ENCODE data around the gene LTBP4.

LTBP4 gene

DNA sequence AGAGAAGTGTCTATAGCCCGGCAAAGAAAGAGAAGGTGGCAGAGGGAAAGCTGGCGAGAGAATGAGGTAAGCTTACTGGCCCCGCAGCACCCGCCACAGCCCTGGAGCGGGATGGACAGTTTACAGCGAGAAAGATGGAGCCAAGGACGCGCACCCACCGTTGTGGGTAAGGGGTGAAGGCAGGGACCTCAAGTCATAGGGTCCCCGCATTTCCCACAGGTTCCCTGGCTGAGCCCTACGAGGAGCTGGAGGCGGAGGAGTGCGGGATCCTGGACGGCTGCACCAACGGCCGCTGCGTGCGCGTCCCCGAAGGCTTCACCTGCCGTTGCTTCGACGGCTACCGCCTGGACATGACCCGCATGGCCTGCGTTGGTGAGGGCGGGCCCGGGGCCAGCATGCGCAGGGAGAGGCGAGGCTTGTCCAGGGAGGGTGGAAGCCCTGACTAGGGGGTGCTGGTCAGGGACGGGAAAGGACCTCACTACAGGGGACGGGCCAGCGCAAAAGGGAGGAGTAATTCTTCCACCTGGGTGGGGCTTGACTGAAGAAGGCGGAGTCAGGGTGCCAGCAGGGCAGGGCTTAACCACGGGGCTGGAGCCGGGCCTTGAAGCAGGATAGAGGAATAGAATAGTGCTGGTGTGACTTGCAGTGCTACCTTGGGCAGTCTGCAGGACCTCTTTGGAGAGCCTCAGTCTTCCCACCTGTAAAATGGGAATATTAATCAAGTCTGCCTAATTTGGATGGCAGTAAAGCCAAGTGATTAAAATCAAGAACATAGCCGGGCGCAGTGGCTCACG is 26.5 kb downstream of the LTBP4 start:
- Histone ChIP-seq H3K9me3 (replicated peaks; ENCODE audit: low read length) (no peaks in the 10 kb centered on the region), H3K4me1 (ENCODE audit: control insufficient read depth, insufficient read depth, low read length) (peaks cover under 1% of the 10 kb centered on the region), H3K36me3 (ENCODE audit: insufficient read depth, low read length) (no peaks in the 10 kb centered on the region), H3K9ac (ENCODE audit: low read depth, low read length) (no peak overlapping the region), H3K4me2 (ENCODE audit: low read length) (no peak overlapping the region), H3K27me3 (ENCODE audit: control insufficient read depth, insufficient read depth, low read length) (no peaks in the 10 kb centered on the region), H3K4me3 (ENCODE audit: low read length) (no peak overlapping the region)

GRCh38 chr19:40629346-40629745 is 28.2 kb downstream of the LTBP4 start:
- Histone ChIP-seq H3K9me3 (replicated peaks; ENCODE audit: low read length) (no peaks in the 10 kb centered on the region), H3K9ac (ENCODE audit: low read depth, low read length) (no peak overlapping the region), H3K4me3 (ENCODE audit: low read length) (no peak overlapping the region), H3K36me3 (ENCODE audit: insufficient read depth, low read length) (no peaks in the 10 kb centered on the region), H3K4me2 (ENCODE audit: low read length) (no peak overlapping the region), H3K4me1 (ENCODE audit: control insufficient read depth, insufficient read depth, low read length) (peaks cover 15% of the 10 kb centered on the region), H3K27me3 (ENCODE audit: control insufficient read depth, insufficient read depth, low read length) (no peaks in the 10 kb centered on the region)

DNA sequence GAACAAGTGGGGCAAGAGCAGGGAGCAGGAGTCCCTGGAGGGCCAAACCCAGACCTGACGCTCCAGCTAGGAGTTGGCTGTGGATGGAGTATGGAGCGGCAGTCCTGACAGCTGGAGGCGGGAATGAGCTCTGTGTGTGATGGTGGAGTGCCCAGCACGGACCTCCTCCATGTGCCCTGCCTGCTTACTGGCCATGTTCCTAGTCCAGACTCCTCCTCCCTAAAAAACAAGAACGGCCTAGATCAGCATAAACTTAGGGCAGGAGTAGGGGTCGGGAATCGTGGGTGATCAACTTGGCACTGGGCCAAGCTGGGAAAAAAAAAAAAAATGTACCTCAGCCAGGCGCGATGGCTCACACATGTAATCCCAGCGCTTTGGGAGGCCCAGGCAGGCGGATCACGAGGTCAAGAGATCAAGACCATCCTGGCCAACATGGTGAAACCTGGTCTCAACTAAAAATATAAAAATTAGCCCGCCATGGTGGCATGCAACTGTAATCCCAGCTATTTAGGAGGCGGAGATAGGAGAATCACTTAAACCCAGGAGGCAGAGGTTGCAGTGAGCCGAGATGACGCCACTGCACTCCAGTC is 29.5 kb downstream of the LTBP4 start:
- H3K9me3 ChIP-seq (replicated peaks; ENCODE audit: low read length): no peaks in the 10 kb centered on the region
- H3K4me2 ChIP-seq (ENCODE audit: low read length): no peak overlapping the region
- peaks cover 15% of the 10 kb centered on the region for H3K4me1 ChIP-seq (ENCODE audit: control insufficient read depth, insufficient read depth, low read length)
- no peak overlapping the region for H3K4me3 ChIP-seq (ENCODE audit: low read length)
- peaks cover 4% of the 10 kb centered on the region for H3K27me3 ChIP-seq (ENCODE audit: control insufficient read depth, insufficient read depth, low read length)
- no peaks in the 10 kb centered on the region for H3K36me3 ChIP-seq (ENCODE audit: insufficient read depth, low read length)
- no peak overlapping the region for H3K9ac ChIP-seq (ENCODE audit: low read depth, low read length)

- Histone ChIP-seq H3K4me2 (ENCODE audit: low read length) (no peak overlapping the region), H3K4me3 (ENCODE audit: low read length) (no peak overlapping the region), H3K9ac (ENCODE audit: low read depth, low read length) (no peak overlapping the region), H3K27me3 (ENCODE audit: control insufficient read depth, insufficient read depth, low read length) (peaks cover 4% of the 10 kb centered on the region), H3K9me3 (replicated peaks; ENCODE audit: low read length) (no peaks in the 10 kb centered on the region), H3K36me3 (ENCODE audit: insufficient read depth, low read length) (no peaks in the 10 kb centered on the region), H3K4me1 (ENCODE audit: control insufficient read depth, insufficient read depth, low read length) (peaks cover 15% of the 10 kb centered on the region)
Observed at GRCh38 chr19:40632311-40633036, 31.3 kb downstream of the LTBP4 start.

GRCh38 chr19:40633207-40633606 is 32.0 kb downstream of the LTBP4 start:
- H3K27me3 ChIP-seq (ENCODE audit: control insufficient read depth, insufficient read depth, low read length): peaks cover 4% of the 10 kb centered on the region
- H3K9me3 ChIP-seq (replicated peaks; ENCODE audit: low read length): no peaks in the 10 kb centered on the region
- H3K4me3 ChIP-seq (ENCODE audit: low read length): no peak overlapping the region
- H3K36me3 ChIP-seq (ENCODE audit: insufficient read depth, low read length): no peaks in the 10 kb centered on the region
- H3K9ac ChIP-seq (ENCODE audit: low read depth, low read length): no peak overlapping the region
- H3K4me2 ChIP-seq (ENCODE audit: low read length): no peak overlapping the region
- H3K4me1 ChIP-seq (ENCODE audit: control insufficient read depth, insufficient read depth, low read length): peaks cover 15% of the 10 kb centered on the region

- Histone ChIP-seq H3K9ac (ENCODE audit: low read depth, low read length) (no peak overlapping the region), H3K4me3 (ENCODE audit: low read length) (no peak overlapping the region), H3K4me2 (ENCODE audit: low read length) (no peak overlapping the region), H3K36me3 (ENCODE audit: insufficient read depth, low read length) (no peaks in the 10 kb centered on the region), H3K27me3 (ENCODE audit: control insufficient read depth, insufficient read depth, low read length) (peaks cover 4% of the 10 kb centered on the region), H3K4me1 (ENCODE audit: control insufficient read depth, insufficient read depth, low read length) (peaks cover 24% of the 10 kb centered on the region), H3K9me3 (replicated peaks; ENCODE audit: low read length) (no peaks in the 10 kb centered on the region)
Observed at GRCh38 chr19:40638327-40638726, 37.2 kb downstream of the LTBP4 start.

- Histone ChIP-seq H3K4me3 (ENCODE audit: low read length) (no peak overlapping the region), H3K4me1 (ENCODE audit: control insufficient read depth, insufficient read depth, low read length) (peaks cover 14% of the 10 kb centered on the region), H3K9ac (ENCODE audit: low read depth, low read length) (no peak overlapping the region), H3K27me3 (ENCODE audit: control insufficient read depth, insufficient read depth, low read length) (peaks cover 4% of the 10 kb centered on the region), H3K9me3 (replicated peaks; ENCODE audit: low read length) (no peaks in the 10 kb centered on the region), H3K36me3 (ENCODE audit: insufficient read depth, low read length) (no peaks in the 10 kb centered on the region), H3K4me2 (ENCODE audit: low read length) (no peak overlapping the region)
Observed at GRCh38 chr19:40639638-40639982, 38.4 kb downstream of the LTBP4 start.

DNA sequence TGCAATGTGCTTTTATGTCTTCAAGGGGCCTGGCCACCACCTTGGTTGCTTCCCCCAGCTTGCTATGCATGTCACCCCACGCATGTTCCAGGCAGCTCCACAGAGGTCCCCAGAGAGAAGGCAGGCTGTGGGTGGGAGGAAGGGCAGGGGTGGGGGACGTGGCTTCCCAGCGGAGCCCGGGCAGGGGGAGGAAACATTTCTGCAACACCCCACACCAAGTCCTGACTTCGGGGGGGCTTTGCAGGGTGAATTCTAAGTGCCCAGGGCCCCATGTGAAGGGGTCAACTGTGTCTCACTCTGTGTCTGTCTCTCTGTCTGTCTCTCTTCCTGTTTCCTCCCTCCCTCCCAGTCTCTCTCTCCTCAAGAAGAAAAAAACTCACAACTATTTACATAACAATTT is 39.6 kb downstream of the LTBP4 start:
- Histone ChIP-seq H3K4me1 (ENCODE audit: control insufficient read depth, insufficient read depth, low read length) (peaks cover 18% of the 10 kb centered on the region), H3K9ac (ENCODE audit: low read depth, low read length) (no peak overlapping the region), H3K27me3 (ENCODE audit: control insufficient read depth, insufficient read depth, low read length) (no peaks in the 10 kb centered on the region), H3K4me2 (ENCODE audit: low read length) (peak overlapping the region; percentile 46), H3K4me3 (ENCODE audit: low read length) (no peak overlapping the region), H3K36me3 (ENCODE audit: insufficient read depth, low read length) (no peaks in the 10 kb centered on the region), H3K9me3 (replicated peaks; ENCODE audit: low read length) (no peaks in the 10 kb centered on the region)

DNA sequence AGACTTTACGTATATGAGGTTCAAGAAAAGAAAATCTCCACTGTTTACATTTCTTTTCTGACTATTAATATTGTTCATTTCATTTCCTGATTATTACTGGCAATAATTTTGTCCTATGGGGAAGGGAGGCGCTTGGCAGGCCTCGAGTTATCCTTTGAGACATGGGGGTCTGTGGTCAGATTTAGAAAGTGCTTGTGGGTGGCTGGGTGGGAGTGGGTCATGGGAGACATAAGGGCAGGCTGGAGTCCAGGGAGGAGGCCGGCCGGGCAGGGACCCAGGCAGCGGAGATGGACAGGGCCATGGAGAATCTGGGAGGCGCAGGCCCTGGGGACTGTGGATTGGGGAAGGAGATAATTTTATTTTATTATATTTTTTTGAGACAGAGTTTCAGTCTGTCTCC is 40.1 kb downstream of the LTBP4 start:
- H3K4me3 ChIP-seq (ENCODE audit: low read length): no peak overlapping the region

DNA sequence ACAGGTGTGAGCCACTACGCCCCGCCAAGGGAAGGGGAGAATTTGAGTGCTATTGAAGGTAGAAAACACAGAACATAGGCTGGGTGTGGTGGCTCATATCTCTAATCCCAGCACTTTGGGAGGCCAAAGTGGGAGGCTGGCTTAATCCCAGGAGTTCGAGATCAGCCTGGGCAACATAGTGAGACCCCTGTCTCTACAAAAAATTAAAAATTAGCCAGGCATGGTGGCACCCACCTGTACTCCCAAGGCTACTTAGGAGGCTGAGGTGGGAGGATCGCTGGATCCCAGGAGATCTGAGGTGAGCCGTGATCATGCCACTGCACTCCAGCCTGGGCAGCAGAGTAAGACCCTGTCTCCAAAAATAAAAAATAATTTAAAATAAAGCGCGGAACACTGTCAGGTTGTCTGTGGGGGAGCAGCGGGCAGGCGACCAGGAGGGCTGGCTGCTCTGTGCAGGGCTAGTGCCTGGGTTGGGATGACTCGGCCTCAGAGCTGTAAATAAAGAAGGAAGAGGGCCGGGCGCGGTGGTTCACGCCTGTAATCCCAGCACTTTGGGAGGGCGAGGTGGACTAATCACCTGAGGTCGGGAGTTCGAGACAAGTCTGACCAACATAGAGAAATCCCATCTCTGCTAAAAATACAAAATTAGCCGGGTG is 41.0 kb downstream of the LTBP4 start:
- Histone ChIP-seq H3K4me3 (ENCODE audit: low read length) (no peak overlapping the region), H3K4me2 (ENCODE audit: low read length) (no peak overlapping the region), H3K4me1 (ENCODE audit: control insufficient read depth, insufficient read depth, low read length) (peaks cover 29% of the 10 kb centered on the region), H3K27me3 (ENCODE audit: control insufficient read depth, insufficient read depth, low read length) (no peaks in the 10 kb centered on the region), H3K9me3 (replicated peaks; ENCODE audit: low read length) (no peaks in the 10 kb centered on the region), H3K36me3 (ENCODE audit: insufficient read depth, low read length) (no peaks in the 10 kb centered on the region), H3K9ac (ENCODE audit: low read depth, low read length) (no peak overlapping the region)

More for the DNA sequence above, 40.1 kb downstream of the LTBP4 start:
- peaks cover 22% of the 10 kb centered on the region for H3K4me1 ChIP-seq (ENCODE audit: control insufficient read depth, insufficient read depth, low read length)
- H3K36me3 ChIP-seq (ENCODE audit: insufficient read depth, low read length): no peaks in the 10 kb centered on the region
- H3K27me3 ChIP-seq (ENCODE audit: control insufficient read depth, insufficient read depth, low read length): no peaks in the 10 kb centered on the region
- no peaks in the 10 kb centered on the region for H3K9me3 ChIP-seq (replicated peaks; ENCODE audit: low read length)
- no peak overlapping the region for H3K9ac ChIP-seq (ENCODE audit: low read depth, low read length)
- H3K4me2 ChIP-seq (ENCODE audit: low read length): no peak overlapping the region

DNA sequence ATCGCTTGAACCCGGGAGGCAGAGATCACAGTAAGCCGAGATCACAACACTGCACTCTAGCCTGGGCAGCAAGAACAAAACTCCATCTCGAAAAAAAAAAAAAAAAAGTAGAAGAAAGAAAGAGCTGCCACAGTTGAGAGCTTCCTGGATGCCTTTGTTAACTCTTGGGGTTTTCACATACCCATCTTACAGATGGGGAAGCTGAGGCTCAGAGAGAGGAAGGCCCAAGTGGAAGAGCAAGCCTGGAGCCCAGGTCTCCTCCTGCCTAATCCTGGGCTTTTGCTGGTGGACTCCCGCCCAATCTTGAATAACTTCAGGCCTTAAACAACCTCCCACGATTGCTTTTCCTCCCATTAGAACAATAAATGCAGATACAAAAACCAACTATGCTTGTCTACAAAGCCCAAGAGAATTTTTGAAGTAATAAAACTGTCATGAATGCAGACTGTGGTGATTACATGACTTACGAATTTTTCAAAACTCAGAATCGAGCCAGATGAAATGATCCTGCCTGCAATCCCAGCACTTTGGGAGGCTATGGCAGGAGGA is 41.7 kb downstream of the LTBP4 start:
- Histone ChIP-seq H3K4me3 (ENCODE audit: low read length) (no peak overlapping the region), H3K36me3 (ENCODE audit: insufficient read depth, low read length) (no peaks in the 10 kb centered on the region), H3K4me2 (ENCODE audit: low read length) (no peak overlapping the region), H3K9ac (ENCODE audit: low read depth, low read length) (no peak overlapping the region), H3K4me1 (ENCODE audit: control insufficient read depth, insufficient read depth, low read length) (peaks cover 29% of the 10 kb centered on the region), H3K27me3 (ENCODE audit: control insufficient read depth, insufficient read depth, low read length) (no peaks in the 10 kb centered on the region), H3K9me3 (replicated peaks; ENCODE audit: low read length) (no peaks in the 10 kb centered on the region)

All from skeletal muscle satellite cell (primary cell).